Subcutaneous abdominal adipose tissue (tissue), 5 donors: Measurements from ENCODE around the gene EIF4ENIF1.

Experiments
- H3K27ac ChIP-seq: one replicate; pipeline ENCODE4 v1.7.0; 2013; ENCODE audit warnings: low read depth, mild to moderate bottlenecking, inconsistent platforms, low read length, moderate library complexity
- H3K27me3 ChIP-seq, 5 donors: one replicate each; pipeline ENCODE4 v1.7.0; 2013; ENCODE audit warnings: low read length in 5 of 5, inconsistent platforms in 1 of 5; ENCODE audit not compliant: control insufficient read depth in 5 of 5, insufficient read depth in 4 of 5
- H3K36me3 ChIP-seq, 5 donors: one replicate each; pipeline ENCODE4 v1.7.0; 2013; ENCODE audit warnings: low read length in 5 of 5; ENCODE audit not compliant: control insufficient read depth in 5 of 5, insufficient read depth in 5 of 5
- H3K4me1 ChIP-seq, 5 donors: one replicate each; pipeline ENCODE4 v1.7.0; 2013; ENCODE audit warnings: low read length in 5 of 5, mild to moderate bottlenecking in 3 of 5, moderate library complexity in 1 of 5; ENCODE audit not compliant: control insufficient read depth in 5 of 5, insufficient read depth in 5 of 5
- H3K4me3 ChIP-seq, 5 donors: one replicate each; pipeline ENCODE4 v1.7.0; 2013; ENCODE audit warnings: low read length in 5 of 5, low read depth in 1 of 5
- H3K9ac ChIP-seq, 5 donors: one replicate each; pipeline ENCODE4 v1.7.0; 2013; ENCODE audit warnings: low read length in 5 of 5, mild to moderate bottlenecking in 4 of 5, moderate library complexity in 3 of 5
- H3K9me3 ChIP-seq, 5 donors: one replicate each; pipeline ENCODE4 v1.7.0; 2013; ENCODE audit warnings: low read length in 5 of 5; ENCODE audit not compliant: control insufficient read depth in 5 of 5
- donor health status: healthy.
- donor health status: healthy.
- donor health status: healthy.
- donor health status: healthy.
- donor health status: healthy.

Gene EIF4ENIF1

GRCh38 chr22:31446208-31446607 lies 43.4 kb downstream of the EIF4ENIF1 start:
- Histone ChIP-seq H3K36me3 (peaks cover 17 to 72% (median 56%) of the 10 kb centered on the region in 5 donors), H3K9ac (no peak overlapping the region), H3K9me3 (no peaks in the 10 kb centered on the region), H3K4me3 (no peak overlapping the region), H3K27me3 (no peaks in the 10 kb centered on the region), H3K4me1 (no peaks in the 10 kb centered on the region), H3K27ac (no peak overlapping the region)

GRCh38 chr22:31445642-31446041 lies 44.0 kb downstream of the EIF4ENIF1 start:
- no peaks in the 10 kb centered on the region for H3K9me3 ChIP-seq
- peaks cover 17 to 76% (median 59%) of the 10 kb centered on the region in 5 donors for H3K36me3 ChIP-seq
- H3K4me3 ChIP-seq: no peak overlapping the region
- no peaks in the 10 kb centered on the region for H3K27me3 ChIP-seq
- no peaks in the 10 kb centered on the region for H3K4me1 ChIP-seq
- no peak overlapping the region for H3K9ac ChIP-seq
- H3K27ac ChIP-seq: no peak overlapping the region

GRCh38 chr22:31443516-31443915 lies 46.1 kb downstream of the EIF4ENIF1 start:
- H3K9me3 ChIP-seq: no peaks in the 10 kb centered on the region
- H3K27ac ChIP-seq: no peak overlapping the region
- peaks cover 0 to 9% (median 5%) of the 10 kb centered on the region in 5 donors for H3K4me1 ChIP-seq
- H3K27me3 ChIP-seq: no peaks in the 10 kb centered on the region
- peaks cover 21 to 89% (median 77%) of the 10 kb centered on the region in 5 donors for H3K36me3 ChIP-seq
- H3K9ac ChIP-seq: no peak overlapping the region
- no peak overlapping the region for H3K4me3 ChIP-seq

GRCh38 chr22:31442768-31443489 lies 46.7 kb downstream of the EIF4ENIF1 start:
- Histone ChIP-seq H3K9me3 (no peaks in the 10 kb centered on the region), H3K4me3 (no peak overlapping the region), H3K36me3 (peaks cover 26 to 89% (median 75%) of the 10 kb centered on the region in 5 donors), H3K9ac (no peak overlapping the region), H3K27me3 (no peaks in the 10 kb centered on the region), H3K27ac (no peak overlapping the region), H3K4me1 (peaks cover 0 to 9% (median 5%) of the 10 kb centered on the region in 5 donors)

- Histone ChIP-seq H3K4me1 (peaks cover 0 to 9% (median 7%) of the 10 kb centered on the region in 5 donors), H3K4me3 (no peak overlapping the region), H3K9me3 (no peaks in the 10 kb centered on the region), H3K27ac (no peak overlapping the region), H3K36me3 (peaks cover 38 to 88% (median 78%) of the 10 kb centered on the region in 5 donors), H3K27me3 (no peaks in the 10 kb centered on the region), H3K9ac (no peak overlapping the region)
Measured at GRCh38 chr22:31441652-31442051, 48.0 kb downstream of the EIF4ENIF1 start.

- Histone ChIP-seq H3K9me3 (no peaks in the 10 kb centered on the region), H3K4me1 (peaks cover 2 to 18% (median 9%) of the 10 kb centered on the region in 5 donors), H3K27me3 (no peaks in the 10 kb centered on the region), H3K4me3 (no peak overlapping the region), H3K27ac (no peak overlapping the region), H3K9ac (no peak overlapping the region), H3K36me3 (peaks cover 37 to 97% (median 85%) of the 10 kb centered on the region in 5 donors)
Measured at GRCh38 chr22:31440681-31441080, 49.0 kb downstream of the EIF4ENIF1 start.

GRCh38 chr22:31439808-31440207 lies 49.8 kb downstream of the EIF4ENIF1 start:
- H3K4me1 ChIP-seq: peaks cover 2 to 22% (median 9%) of the 10 kb centered on the region in 5 donors
- H3K27ac ChIP-seq: no peak overlapping the region
- peaks cover 38 to 97% (median 87%) of the 10 kb centered on the region in 5 donors for H3K36me3 ChIP-seq
- H3K27me3 ChIP-seq: no peaks in the 10 kb centered on the region
- no peaks in the 10 kb centered on the region for H3K9me3 ChIP-seq
- H3K9ac ChIP-seq: no peak overlapping the region
- H3K4me3 ChIP-seq: no peak overlapping the region

GRCh38 chr22:31436132-31436531 lies 53.5 kb downstream of the EIF4ENIF1 start:
- Histone ChIP-seq H3K27me3 (no peaks in the 10 kb centered on the region), H3K4me3 (no peak overlapping the region), H3K9me3 (no peaks in the 10 kb centered on the region), H3K27ac (no peak overlapping the region), H3K4me1 (peaks cover 2 to 22% (median 9%) of the 10 kb centered on the region in 5 donors), H3K36me3 (peaks cover 34 to 97% (median 82%) of the 10 kb centered on the region in 5 donors), H3K9ac (no peak overlapping the region)

GRCh38 chr22:31431950-31432349 lies 57.7 kb downstream of the EIF4ENIF1 start:
- no peak overlapping the region for H3K27ac ChIP-seq
- H3K4me3 ChIP-seq: no peak overlapping the region
- H3K27me3 ChIP-seq: no peaks in the 10 kb centered on the region
- no peak overlapping the region for H3K9ac ChIP-seq
- no peaks in the 10 kb centered on the region for H3K9me3 ChIP-seq
- peaks cover 2 to 13% (median 4%) of the 10 kb centered on the region in 5 donors for H3K4me1 ChIP-seq
- H3K36me3 ChIP-seq: peaks cover 27 to 92% (median 68%) of the 10 kb centered on the region in 5 donors

- no peaks in the 10 kb centered on the region for H3K27me3 ChIP-seq
- no peak overlapping the region for H3K4me3 ChIP-seq
- peaks cover 43 to 93% (median 71%) of the 10 kb centered on the region in 5 donors for H3K36me3 ChIP-seq
- H3K9me3 ChIP-seq: no peaks in the 10 kb centered on the region
- H3K27ac ChIP-seq: no peak overlapping the region
- H3K4me1 ChIP-seq: peaks cover 0 to 9% (median 0%) of the 10 kb centered on the region in 5 donors
- peak overlapping the region in 1 of 5 donors; percentile 64 for H3K9ac ChIP-seq
Measured at GRCh38 chr22:31425331-31426050, 64.2 kb downstream of the EIF4ENIF1 start.
